ENCODE data around the gene MYBPHL.

The MYBPHL gene

GRCh38 chr1:109306832-109307273, at the start of gene MYBPHL:
TSS of gene MYBPHL (minus strand) at chr1:109307011. CDS start at chr1:109306991, 20 bp downstream.
- DNase-seq (ENCODE audit: low read depth), result no peak

DNA sequence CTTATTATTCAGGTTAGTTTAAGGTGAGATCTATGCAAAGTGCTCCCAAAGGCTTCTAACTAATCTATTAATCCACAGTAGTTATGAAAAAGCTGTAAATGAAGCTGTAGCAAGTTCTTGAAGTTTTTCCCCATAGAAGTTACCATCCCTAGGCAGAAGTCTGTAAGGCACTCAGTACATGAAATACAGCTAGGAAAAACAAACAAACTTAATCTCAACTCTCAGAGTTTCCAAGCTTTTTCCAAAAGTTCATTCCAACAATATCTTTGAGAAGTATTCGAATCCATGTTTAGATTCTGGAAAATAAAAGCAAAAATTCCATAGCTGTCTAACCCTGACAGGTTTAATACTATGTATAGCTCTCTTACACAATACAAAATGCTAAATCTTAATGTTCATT, 49.7 kb upstream of the MYBPHL start:
- no peak for DNase-seq (ENCODE audit: low read depth)

DNA sequence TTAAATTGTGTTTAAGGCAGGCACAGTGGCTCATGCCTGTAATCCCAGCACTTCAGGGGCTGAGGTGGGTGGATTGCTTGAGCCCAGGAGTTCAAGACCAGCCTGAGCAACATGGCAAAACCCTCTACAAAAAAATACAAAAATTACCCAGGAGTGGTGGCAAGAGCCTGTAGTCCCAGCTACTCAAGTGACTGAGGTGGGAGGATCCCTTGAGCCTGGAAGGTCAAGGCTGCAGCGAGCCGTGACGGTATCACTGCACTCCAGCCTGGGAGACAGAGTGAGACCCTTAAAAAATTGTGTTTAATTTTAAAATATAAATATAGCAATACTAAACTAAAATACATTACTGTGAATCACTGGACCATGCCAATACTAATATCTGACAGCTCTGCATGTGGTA, 48.1 kb upstream of the MYBPHL start:
- DNase-seq (ENCODE audit: low read depth), result no peak

- no peak for DNase-seq (ENCODE audit: low read depth)
Observed at GRCh38 chr1:109351457-109351856, 44.6 kb upstream of the MYBPHL start.

DNA sequence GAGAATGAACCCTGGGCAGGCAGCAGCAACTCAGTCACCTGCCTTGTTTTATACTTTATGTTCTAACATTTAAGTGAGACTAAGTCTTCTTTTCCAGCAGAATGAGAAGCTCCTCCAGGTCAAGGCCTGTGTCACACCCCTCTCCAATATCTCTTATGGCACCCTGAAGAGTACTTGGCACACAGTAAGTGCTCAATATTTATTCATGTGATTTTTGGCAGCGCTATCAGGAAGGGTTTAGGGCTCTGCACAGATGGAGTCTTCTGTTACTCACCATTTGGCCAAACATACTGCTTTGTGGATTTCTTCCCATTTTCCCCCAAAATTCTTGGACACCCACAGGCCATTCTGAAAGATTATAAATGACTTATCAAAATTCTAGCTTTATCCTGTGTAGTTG, 43.8 kb upstream of the MYBPHL start:
- DNase-seq (ENCODE audit: low read depth), result no peak

DNA sequence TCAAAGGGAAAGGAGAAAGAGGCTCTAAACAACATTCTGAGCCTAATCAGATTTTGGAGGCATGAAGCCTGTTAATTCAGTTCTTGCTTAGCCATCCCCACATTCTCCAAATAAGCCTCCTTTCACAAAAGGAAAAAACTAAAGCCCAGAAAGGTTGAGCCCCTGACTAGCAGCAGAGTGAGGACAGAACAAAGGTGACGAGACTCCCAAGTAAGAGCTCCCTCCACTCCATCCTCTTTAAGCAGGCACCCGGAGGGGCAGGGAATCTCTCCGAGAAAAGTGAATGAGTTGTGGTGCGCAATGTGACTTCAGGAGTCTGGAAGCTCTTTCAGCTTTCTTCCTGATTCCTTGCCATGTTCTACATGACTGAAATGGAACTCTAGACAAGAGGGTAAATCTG, 43.4 kb upstream of the MYBPHL start:
- DNase-seq (ENCODE audit: low read depth), result no peak

GRCh38 chr1:109347511-109347910, 40.7 kb upstream of the MYBPHL start:
- no peak for DNase-seq (ENCODE audit: low read depth)

DNA sequence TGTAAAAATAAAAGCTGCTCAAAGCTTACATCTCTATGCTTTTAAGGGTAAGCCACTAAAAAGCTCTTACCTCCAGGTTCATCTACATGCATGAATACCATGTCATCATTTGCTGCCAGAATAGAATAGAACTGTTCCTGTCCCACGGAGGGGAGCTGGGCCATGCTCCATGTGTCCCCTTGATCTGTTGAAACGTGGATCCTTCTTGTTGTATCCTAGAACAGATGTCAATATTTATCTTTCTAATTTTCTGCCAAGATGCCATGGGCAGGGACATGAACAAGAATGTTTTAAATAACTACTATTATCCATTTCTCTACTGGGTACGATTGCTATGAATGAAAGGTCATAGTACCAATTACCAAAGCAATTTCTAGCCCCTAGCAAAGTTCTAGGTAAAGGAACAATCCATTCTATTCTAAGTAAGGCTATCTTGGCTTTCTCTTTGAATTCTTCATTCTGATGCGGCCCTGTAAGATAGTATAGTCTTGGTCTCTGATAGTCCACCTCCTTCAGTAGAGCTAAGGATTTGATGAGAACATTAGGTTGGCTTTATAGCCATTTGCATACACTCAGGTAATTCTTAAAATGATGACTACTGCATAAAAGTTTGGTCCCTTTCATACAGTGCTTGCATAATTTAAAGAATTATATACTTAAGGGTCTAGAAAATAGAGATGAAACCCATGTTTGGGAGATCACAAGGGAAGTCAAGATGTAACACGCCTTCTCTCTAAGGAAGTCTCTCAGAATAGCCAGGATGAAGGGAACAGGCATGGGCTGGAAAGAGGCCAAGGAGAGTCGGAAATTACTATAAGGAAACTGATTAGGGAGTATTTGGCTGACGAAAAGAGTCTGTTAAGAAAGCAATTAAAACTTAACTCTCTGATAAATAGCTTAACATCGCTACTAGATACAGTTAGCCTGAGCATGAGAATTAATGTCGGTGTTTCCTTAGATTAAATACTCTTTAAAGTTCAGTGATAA, 35.4 kb upstream of the MYBPHL start:
- no peak for DNase-seq (ENCODE audit: low read depth)

- DNase-seq (ENCODE audit: low read depth), result no peak
Observed at GRCh38 chr1:109338608-109339007, 31.8 kb upstream of the MYBPHL start.

DNA sequence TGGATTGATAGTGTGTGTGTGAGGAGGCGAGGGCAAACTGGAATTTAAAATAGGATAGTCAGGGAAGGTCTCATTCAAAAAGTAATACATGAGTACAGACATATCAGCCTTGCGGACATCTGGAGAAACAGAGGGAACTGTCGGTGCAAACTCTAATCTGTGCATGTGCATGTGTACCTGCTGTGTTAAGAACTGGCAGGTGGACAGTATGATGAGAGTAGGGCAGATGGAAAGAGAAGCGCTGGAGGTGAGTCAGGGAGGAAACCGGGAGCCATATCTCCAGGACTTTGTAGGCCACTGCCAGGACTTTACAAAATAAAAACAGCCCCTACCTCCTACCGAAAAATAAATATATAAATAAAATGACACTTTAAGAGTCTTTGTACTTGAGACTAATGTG, 31.3 kb upstream of the MYBPHL start:
- DNase-seq (ENCODE audit: low read depth), result no peak

- DNase-seq (ENCODE audit: low read depth), result no peak
Observed at GRCh38 chr1:109335091-109335490, 28.3 kb upstream of the MYBPHL start.

DNA sequence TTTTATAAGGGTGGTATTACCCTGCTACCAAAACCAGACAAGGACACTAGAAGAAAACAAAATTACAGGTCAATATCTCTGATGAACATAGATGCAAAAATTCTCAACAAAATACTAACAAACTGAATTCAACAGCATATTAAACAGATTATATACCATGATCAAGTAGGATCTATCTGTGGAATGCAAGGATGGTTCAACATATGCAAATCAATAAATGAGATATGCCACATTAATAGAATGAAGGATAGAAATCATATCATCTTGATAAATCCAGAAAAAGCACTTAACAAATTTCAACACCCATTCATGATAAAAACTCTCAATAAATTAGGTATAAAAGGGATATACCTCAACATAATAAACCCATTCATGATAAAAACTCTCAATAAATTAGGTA, 24.3 kb upstream of the MYBPHL start:
- DNase-seq (ENCODE audit: low read depth), result no peak

GRCh38 chr1:109327285-109327684, 20.5 kb upstream of the MYBPHL start:
- DNase-seq (ENCODE audit: low read depth), result no peak

GRCh38 chr1:109322974-109323373, 16.2 kb upstream of the MYBPHL start:
- DNase-seq (ENCODE audit: low read depth), result no peak

DNA sequence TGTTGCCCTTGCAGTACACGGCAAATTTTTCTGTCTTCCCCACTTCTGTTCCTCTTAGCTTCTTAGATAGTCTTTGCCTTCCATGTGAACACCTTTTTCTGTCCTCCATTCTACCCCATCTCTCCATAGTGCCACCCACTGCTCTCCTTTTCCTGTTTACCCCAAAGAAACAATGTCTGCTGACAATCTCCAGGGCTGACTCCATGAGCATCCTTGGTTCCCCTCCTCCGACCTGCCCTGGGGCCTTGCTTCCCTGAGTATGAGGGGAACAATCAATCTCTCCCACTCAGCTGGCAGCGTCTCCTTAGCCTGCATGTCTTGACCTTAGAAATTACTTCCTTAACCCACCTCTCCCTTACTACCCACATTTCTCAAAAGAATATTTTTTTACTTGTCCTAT, 12.3 kb upstream of the MYBPHL start:
- DNase-seq (ENCODE audit: low read depth), result no peak

DNA sequence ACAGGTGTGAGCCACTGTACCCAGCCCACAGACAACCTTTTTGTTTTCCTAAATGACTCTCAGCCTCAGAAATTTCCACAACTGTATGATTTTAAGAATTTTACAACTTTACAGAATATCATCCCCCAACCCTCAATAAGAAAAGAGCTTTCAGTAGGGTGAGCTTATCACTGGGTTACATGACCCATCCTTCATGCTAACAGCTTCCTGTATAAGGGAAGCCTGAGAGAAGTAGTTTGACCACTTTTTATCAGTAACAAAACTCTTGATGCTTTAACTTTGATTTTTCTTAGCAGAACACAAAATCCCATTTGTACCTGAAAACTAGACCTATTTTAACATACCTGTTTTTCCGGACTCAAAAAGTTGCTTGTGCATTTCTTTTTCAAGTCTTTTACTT, 9.7 kb upstream of the MYBPHL start:
- no peak for DNase-seq (ENCODE audit: low read depth)

GRCh38 chr1:109315288-109315687, 8.5 kb upstream of the MYBPHL start:
- DNase-seq (ENCODE audit: low read depth), result no peak

GRCh38 chr1:109314795-109315194, 8.0 kb upstream of the MYBPHL start:
- DNase-seq (ENCODE audit: low read depth), result no peak

DNA sequence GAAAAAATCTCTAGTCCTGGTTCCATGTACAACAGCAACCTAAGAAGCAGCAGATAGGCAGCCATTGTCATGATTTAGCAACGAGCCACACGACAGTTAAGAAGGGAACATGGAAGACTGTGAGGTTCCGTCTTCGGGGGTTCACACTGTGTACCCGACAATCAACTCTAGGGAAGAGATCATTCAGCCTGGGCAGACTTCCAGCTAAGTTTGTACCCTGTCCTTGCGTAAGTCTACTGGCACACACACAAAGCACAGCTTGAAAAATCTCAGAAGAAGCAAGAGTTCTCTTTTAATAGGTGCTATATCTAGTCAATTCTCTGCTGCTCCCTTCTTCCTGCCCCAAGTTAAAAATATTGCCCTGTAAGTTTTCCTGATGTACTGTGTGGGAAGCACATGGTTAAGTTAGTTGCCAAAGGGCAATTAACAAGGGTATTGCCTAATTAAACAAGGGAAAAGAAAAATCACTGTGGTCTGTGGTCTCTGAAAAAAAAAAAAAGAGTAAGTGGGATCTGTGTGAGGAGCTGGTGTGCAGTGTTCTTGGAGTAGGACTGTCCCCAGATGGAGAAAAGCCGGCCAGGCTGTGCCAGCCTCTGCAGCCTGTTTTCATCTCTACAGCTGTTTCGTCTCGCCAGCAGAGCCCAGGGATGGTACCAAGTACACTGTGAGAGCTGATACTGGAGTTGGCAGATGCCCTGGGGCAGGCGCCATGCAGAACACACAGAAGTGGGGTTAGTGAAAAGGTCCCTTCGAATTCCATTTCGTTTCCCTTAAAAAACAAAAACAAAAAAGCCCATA, 6.4 kb upstream of the MYBPHL start:
- DNase-seq (ENCODE audit: low read depth), result no peak

GRCh38 chr1:109312246-109312645, 5.4 kb upstream of the MYBPHL start:
- DNase-seq (ENCODE audit: low read depth), result no peak

GRCh38 chr1:109309347-109309746, 2.5 kb upstream of the MYBPHL start:
- no peak for DNase-seq (ENCODE audit: low read depth)

GRCh38 chr1:109307274-109308021, 637 bp upstream of the MYBPHL start:
- DNase-seq (ENCODE audit: low read depth), result no peak
